Kidney glomerular epithelial cell (primary cell): ENCODE measurements around the gene SIGLEC7.
A peak's percentile ranks its signal among the peaks of the same experiment; 100 is the strongest.

Experiments
- DNase-seq: peaks from one replicate; lab custom pipeline; 2025; lab: John Stamatoyannopoulos, UW

Gene SIGLEC7

GRCh38 chr19:51169283-51169918 is 27.3 kb downstream of the SIGLEC7 start:
- DNase-seq: peak; percentile 44

GRCh38 chr19:51172223-51172622 is 30.1 kb downstream of the SIGLEC7 start:
- DNase-seq: no peak

DNA sequence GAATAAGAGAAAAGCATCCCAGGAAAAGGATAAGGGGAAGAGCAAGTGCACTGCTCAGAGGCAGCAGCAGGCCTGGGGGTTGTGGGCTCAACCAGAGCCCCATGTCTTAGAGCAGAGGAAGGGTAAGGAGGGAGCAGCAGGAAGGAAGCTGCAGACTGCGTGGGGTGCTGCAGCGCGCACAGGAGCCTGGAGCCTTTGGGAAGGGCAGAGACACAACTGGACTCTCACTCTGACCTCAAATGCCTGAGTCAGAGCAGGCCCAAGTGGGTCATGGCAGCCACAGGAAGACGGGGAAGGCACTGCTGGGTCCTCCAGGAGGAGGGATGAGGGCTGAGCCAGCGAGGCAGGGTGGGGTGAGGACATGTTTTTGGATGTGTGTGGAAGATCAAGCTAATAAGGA is 31.6 kb downstream of the SIGLEC7 start:
- no peak for DNase-seq

- DNase-seq: no peak
Observed at GRCh38 chr19:51179256-51179655, 37.2 kb downstream of the SIGLEC7 start.

DNA sequence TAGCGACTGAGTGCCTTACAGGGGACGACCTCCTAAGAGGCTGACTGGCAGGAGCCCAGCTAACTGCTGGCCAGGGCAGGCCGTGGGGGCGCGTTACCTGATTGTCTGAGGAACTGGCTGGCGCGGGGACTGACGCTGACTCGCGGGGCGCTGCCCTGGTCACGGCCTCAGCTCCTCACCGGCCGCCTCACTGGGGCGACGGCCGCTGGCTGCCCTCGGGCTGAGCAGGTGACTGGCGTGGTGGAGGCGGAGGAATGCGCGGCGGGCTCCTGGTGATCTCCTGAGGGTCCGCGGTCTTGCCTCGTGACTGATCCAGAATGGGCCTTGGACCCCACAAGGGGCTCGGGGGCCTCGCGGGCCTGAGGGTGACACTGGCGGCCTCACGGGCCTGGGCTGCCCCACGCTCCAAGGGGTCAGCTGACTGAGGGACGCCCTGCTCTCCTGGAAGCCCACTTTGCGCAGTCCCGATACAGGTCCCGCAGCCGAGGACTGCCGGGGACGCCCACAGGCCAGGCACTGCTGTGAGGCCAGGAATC is 39.3 kb downstream of the SIGLEC7 start:
- no peak for DNase-seq

DNA sequence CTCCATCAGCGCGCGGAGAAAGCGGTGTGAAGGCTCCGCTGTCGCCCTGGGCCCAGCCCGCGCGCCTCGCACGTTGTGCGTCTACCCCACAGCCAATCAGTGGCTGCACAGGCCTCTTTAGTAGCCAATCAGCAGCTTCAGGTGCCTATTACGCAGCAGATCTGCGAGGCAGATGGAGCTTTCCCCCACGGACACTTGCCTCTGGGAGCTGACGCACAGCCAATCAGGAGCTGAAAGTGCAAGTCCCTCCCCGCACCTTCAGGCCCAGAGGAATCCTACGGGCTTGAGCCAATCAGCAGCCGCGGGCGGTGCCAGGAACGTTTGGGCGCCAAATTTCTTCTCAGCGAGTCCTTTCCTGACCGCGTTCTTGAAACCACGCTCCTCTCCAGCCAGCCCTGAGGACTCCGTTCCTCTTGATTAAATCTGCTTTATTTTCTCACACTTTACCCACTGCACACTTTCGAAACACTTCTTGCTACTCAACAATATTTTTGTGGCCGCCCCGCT is 39.9 kb downstream of the SIGLEC7 start:
- DNase-seq: no peak

DNA sequence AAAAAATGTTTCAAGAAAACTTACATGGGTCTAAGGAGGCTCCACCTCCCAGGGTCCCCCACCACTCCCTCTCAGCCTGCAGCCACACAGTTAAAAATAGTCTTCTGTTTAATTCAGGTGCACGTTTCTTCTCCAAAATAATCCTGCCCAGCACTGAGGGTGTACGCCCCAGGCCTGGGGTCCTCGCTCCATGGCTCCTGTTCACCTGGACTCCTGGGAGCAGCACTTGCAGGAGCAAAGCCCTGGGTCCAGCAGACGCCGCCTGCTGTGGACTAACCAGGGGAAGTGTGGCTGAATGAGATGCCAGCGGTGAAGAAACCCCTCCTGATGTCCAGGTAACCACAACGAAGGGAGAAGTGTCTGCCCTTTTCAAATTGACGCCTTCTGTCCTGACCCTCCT is 41.5 kb downstream of the SIGLEC7 start:
- DNase-seq: no peak

GRCh38 chr19:51185069-51185867 is 43.2 kb downstream of the SIGLEC7 start:
- no peak for DNase-seq

DNA sequence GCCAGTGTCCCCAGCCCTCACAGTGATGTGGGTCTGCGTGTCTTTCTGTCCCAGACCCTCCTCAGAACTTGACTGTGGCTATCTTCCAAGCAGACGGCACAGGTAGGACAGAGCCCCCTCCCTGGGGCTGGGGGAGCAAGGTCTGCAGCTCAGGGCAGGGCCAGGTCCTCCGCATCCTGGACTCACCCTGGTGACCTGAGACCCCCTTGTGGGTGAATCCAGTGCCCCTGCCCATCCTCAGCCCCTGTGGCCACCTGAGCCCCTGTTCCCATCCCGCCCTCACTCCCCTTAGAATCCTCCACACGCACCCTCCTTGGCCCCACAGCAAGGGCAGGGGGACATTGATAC is 43.7 kb downstream of the SIGLEC7 start:
- DNase-seq: no peak

DNA sequence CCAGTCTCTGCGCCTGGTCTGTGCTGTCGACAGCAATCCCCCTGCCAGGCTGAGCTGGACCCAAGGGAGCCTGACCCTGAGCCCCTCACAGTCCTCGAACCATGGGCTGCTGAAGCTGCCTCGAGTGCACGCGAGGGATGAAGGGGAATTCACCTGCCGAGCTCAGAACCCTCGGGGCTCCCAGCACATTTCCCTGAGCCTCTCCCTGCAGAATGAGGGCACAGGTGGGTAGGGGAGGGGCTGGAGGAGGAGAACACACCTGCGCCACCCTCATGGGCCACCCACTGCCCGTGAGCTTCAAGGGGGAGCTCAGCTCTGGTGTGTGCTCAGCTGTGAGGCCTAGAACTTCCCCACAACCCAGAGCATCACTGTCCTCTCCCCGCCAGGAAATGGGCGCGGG is 44.2 kb downstream of the SIGLEC7 start:
- DNase-seq: no peak

GRCh38 chr19:51187395-51188226 is 45.5 kb downstream of the SIGLEC7 start:
- DNase-seq: no peak

DNA sequence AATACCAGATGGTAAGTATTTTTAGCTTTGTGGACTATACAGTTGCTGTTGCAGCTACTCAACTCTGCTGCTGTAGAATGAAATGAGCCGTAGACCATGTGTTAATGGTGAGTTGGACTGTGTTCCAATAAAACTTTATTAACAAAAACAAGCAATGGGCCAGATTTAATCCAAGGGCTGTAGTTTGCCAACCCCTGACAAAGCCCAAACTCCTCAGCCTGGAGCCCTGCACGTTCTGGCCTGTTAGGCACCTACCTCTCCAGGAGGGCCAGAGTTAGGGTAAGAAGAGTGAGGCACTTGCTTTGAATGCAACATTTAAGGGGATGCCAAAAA is 46.1 kb downstream of the SIGLEC7 start:
- DNase-seq: no peak

DNA sequence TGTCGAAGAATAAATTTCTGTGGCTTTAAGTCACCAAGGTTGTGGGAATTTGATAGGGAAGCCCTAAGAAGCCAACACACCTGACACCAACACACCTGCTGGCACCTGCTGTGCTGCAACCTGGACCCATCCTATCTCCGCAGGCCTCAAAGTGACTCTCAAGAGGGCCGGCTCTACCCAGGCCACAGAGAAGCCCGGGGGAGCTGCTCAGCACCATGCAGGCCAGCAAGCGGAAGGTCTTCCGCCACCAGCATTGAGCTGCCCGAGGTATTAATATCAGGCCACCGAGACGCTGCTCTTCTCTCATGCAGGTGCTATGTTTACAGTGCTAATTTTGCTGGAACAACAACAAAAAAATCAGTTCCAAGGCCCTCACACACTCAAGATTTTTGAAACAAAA is 50.6 kb downstream of the SIGLEC7 start:
- DNase-seq: no peak

DNA sequence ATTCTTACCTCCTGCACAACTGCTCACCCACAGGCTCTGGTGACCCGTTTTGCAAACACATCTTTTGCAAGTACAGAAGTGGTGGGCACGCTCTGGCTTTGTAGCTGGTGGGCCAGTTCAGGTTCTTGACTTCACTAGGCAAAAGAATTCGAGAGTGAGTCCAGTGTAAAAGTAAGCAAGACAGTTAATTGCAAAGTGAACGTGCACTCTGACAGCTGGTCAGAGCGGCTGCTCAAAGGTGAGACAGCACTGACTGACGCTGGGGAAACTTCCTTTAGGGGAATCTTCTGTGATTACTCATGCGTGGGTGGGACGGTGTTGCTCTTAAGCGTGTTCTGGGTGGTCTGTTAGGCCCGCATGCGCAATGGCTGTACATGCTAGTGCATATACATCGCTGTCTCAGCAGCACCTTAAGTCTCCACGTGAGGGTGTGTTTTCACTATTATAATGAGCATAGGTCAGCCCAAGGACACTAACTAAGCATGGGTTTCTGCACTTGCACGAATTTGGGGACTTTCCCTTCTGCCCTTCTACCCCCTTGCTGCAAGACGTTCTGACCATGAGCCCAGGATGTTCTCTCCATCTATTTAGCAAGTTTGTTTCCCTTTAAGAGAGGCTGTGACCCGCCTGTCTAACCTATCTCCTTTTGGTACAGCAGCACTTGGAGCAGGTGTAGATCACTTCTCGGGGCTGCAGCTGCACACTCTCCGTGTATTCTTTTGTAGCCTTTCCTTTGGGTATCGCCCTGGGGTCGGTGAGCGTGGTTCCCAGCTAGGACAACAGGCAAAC is 52.6 kb downstream of the SIGLEC7 start:
- DNase-seq: peak; percentile 1

GRCh38 chr19:51195316-51195586 is 53.1 kb downstream of the SIGLEC7 start:
- DNase-seq: no peak

DNA sequence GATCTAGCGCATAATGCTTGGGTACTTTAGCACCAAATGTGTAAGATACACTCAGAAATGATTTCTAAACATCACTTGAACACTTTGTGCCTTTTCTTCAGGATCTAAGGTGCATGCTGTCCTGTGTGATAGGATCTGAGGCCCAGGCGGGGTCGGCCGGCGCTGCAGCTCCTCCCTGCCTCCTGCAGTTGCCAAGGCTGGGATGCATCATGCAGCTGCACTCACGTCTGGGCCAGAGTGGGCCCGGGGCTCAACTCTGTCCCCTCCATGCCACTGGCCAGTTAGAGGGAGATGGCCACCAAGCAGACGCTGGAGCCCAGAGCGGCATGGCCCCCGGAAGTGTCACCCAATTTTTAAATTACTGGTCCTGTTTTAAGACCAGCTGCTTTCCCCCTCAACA is 53.5 kb downstream of the SIGLEC7 start:
- no peak for DNase-seq

DNA sequence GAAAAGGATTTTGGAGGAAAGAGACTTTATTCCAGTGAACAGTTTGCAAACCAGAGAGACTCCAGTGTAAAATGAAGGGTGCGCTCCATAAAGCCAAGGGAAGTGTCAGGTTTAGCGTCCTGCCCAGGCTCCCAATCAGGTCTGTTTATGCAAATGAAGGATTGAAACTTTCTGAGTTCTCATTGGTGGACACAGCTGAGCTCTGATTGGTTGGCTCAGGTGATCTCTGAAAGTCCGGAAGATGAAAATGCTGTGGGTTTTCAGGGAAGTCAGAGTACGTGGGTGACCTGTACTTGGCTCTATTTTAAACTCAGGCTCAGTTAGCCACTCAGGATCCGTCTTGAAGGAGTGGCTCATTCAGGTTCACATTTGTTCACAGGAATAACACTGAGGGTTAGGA is 54.1 kb downstream of the SIGLEC7 start:
- DNase-seq: no peak

DNA sequence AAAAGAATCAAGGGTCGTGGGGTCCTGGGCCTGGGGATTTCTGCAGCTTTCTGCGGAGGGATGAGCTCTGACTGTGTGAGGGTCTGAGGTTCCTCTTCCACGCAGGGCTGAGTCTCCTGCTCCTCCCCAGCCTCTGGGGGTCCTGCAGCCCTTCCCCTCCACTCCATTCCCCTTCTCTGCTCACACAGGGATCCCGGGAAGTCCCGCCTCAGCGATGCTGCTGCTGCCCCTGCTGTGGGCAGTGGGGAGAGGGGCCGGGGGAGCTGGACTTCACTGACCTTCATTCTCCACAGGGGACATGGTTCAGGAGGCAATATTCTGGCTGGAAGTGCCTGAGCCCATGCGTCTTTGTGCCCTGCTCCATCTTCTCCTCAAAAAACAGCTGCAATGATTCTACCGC is 56.5 kb downstream of the SIGLEC7 start:
- DNase-seq: no peak

GRCh38 chr19:51200071-51200666 is 58.1 kb downstream of the SIGLEC7 start:
- DNase-seq: no peak

GRCh38 chr19:51201712-51202111 is 59.6 kb downstream of the SIGLEC7 start:
- no peak for DNase-seq
